GM19372 (cell line): ENCODE data around the gene ZNF469.

Experiments used
- ATAC-seq: cut with Tn5 transposase; IDR thresholded peaks from one replicate; pipeline ENCODE4 v1.9.1; 2021; ENCODE audit warnings: mild to moderate bottlenecking, low read depth, moderate library complexity; ENCODE audit not compliant: unreplicated experiment

The ZNF469 gene

GRCh38 chr16:88345721-88346560 lies 36.8 kb upstream of the ZNF469 start:
- ATAC-seq = no peak

GRCh38 chr16:88346680-88347505 lies 35.9 kb upstream of the ZNF469 start:
- ATAC-seq = no peak

GRCh38 chr16:88347656-88348376 lies 34.9 kb upstream of the ZNF469 start:
- no peak for ATAC-seq

- ATAC-seq = no peak
These were observed 34.2 kb upstream of the ZNF469 start for GRCh38 chr16:88348377-88349152.

- ATAC-seq = no peak
These were observed 33.4 kb upstream of the ZNF469 start for GRCh38 chr16:88349153-88349902.

- ATAC-seq = no peak
These were observed 32.6 kb upstream of the ZNF469 start for GRCh38 chr16:88349903-88350900.

GRCh38 chr16:88350922-88351321 lies 31.8 kb upstream of the ZNF469 start:
- ATAC-seq = no peak

- ATAC-seq = no peak
These were observed 31.2 kb upstream of the ZNF469 start for GRCh38 chr16:88351491-88352101.

- no peak for ATAC-seq
These were observed 30.2 kb upstream of the ZNF469 start for GRCh38 chr16:88352261-88353200.

- no peak for ATAC-seq
These were observed 29.5 kb upstream of the ZNF469 start for GRCh38 chr16:88353232-88353631.

GRCh38 chr16:88353691-88354090 lies 29.1 kb upstream of the ZNF469 start:
- ATAC-seq = no peak

- no peak for ATAC-seq
These were observed 28.3 kb upstream of the ZNF469 start for GRCh38 chr16:88354229-88355092.

- ATAC-seq = no peak
These were observed 27.7 kb upstream of the ZNF469 start for GRCh38 chr16:88355093-88355388.

- ATAC-seq = no peak
These were observed 27.2 kb upstream of the ZNF469 start for GRCh38 chr16:88355389-88356123.

- no peak for ATAC-seq
These were observed 26.5 kb upstream of the ZNF469 start for GRCh38 chr16:88356124-88356726.
